GM13976 (cell line): ENCODE results near the gene ADSL.
A peak's percentile ranks its signal among the peaks of the same experiment; 100 is the strongest.

Experiments
- DNase-seq: peaks from one replicate; pipeline ENCODE4 v3.0.0; 2012; ENCODE audit warnings: low spot score
- in situ Hi-C: fragments of 300-500 bp; cut with MboI; formaldehyde crosslinking; loops from one replicate; pipeline ENCODE4 v1.12.0; 2022; ENCODE audit warnings: low sequenced_read_pairs, mixed read lengths, inconsistent platforms; ENCODE audit not compliant: unreplicated experiment
- TF ChIP-seq, protein P1 (sequence below): IDR thresholded peaks from 2 replicates; pipeline ENCODE4 v1.5.1; 2012; ENCODE audit warnings: borderline replicate concordance, mild to moderate bottlenecking; ENCODE audit not compliant: insufficient read depth; ENCODE audit errors: extremely low read depth, missing control alignments, control extremely low read depth

The ADSL gene

DNA sequence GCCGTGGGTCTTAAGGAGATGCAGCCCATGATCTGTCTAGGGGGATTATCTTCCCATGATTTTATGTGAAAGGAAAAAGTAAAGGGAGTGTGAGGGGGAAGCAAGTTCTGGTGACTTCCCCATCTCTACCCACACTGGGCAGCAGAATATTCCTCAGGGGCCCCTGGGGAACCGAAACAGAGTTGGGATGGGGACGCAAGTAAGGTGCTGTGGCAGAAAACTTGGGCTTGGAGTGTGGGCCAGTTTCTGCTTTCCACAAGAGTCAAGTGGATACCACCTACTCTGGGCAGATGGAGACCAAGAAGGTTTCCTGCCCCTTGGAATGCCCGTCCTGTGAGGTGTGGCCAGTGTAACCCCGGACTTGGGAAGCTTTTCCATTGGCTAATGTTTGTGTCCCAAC, 88.4 kb downstream of the ADSL start:
- TF ChIP-seq, protein P1, sequence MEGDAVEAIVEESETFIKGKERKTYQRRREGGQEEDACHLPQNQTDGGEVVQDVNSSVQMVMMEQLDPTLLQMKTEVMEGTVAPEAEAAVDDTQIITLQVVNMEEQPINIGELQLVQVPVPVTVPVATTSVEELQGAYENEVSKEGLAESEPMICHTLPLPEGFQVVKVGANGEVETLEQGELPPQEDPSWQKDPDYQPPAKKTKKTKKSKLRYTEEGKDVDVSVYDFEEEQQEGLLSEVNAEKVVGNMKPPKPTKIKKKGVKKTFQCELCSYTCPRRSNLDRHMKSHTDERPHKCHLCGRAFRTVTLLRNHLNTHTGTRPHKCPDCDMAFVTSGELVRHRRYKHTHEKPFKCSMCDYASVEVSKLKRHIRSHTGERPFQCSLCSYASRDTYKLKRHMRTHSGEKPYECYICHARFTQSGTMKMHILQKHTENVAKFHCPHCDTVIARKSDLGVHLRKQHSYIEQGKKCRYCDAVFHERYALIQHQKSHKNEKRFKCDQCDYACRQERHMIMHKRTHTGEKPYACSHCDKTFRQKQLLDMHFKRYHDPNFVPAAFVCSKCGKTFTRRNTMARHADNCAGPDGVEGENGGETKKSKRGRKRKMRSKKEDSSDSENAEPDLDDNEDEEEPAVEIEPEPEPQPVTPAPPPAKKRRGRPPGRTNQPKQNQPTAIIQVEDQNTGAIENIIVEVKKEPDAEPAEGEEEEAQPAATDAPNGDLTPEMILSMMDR, result no peak
- no peak for DNase-seq
- in situ Hi-C loops, result loop anchor here (10.0 kb wide), 1 partner anchor 210 kb away; no protein-coding TSS in a partner anchor

DNA sequence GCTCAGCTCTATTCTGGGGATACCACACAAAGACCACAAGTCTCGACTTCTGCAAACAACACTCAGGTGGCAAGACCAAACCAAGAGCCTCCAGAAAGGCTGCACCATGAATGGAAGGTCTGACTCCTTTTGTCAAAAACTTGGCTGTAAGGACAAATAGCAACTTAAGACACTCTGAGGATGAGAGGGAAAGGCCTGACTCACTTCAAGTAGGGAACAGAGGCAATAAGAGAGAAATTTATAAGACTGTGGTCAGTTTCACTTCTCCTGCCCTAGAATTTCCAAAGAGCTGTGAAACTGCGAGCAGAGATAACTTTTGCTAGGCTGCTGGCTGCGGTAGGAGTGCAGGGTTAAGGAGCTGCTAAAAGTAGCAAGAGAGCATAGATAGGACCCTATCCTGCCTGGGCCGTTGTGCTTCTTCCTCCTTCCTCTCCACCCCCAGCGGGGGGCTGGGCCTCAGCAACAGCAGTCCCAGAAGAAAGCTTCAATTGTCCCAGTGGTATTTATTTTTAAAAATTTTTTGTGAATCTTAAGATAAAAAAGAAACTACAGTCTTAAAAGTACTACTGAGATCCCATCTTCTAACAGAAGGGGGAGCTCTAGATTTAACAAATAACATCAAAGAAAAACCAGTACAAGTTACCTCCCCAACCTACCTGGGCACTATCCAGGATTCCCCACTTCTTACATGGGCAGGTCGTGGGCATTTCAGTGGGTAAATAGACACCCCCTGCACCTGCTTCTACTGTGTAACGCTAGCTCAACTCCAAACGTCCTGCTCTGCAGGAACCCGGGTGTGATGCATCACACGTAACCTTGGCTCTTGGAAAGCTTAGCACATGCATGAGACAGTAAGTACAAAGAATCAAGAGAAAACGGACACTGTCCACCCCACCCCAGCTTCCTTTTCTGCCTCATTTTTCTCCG, 90.5 kb downstream of the ADSL start:
- TF ChIP-seq, protein P1, result no peak
- DNase-seq, result peak; percentile 51
- in situ Hi-C loops, result loop anchor here (10.0 kb wide), 1 partner anchor 208 kb away; no protein-coding TSS in a partner anchor
